ENCODE results near the gene CHIA.

Gene CHIA

DNA sequence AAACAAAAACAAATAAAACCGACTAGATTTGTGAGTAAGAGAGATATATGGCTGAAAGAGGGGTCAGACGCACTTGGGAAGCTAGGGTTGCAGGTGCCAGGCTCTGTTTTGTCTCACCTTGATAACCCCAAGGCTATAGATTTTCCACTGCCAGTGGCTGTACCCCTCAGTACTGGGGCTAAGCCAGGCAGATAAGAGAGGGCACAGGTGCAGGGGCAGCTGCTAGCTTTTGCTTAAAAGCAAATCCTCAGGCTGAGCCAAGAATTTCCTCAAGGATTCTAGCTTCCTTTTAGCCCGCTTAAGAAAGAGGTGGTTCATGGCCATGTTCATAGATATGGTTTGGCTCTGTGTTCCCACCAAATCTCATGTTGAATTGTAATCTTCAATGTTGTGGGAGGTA lies 79.0 kb downstream of the CHIA start:
- no peak for DNase-seq

All from NCI-H2171 (cell line).